ENCODE data around the gene ZCCHC4. TPM values are rescaled to one million over a fixed set of nuclear protein-coding genes. Genes with fewer than 3 reads are reported as not detected.

ZCCHC4 gene
- total RNA-seq, 1 donor from 2014 or later, result 7.0 TPM

DNA sequence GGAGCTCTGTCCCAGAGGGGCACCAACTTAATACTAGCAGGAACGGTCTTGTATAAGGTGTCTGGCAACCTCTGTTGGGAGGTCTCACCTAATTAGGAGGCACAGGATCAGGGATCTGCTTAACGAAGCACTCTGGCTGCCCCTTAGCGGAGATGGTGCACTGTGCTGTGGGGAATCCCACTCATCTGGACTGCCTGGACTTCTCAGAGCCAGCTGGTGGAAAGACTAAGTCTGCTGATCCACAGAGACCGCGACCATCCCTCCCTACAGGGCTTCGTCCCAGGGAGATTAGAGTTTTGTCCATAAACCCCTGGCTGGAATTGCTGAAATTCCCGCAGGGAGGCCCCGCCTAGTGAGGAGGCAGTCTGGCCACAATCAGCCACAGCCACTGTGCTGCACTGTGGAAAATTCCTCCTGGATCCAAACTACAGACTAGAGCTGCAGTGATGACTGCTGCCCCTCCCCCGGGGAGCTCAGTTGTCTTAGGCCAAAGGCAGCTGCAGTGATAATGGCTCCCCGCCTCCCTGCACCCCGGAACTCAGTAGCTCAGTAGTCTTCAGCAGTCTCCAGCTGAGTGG is 22.0 kb upstream of the ZCCHC4 start:
- no peak for TF ChIP-seq CTCF (IDR thresholded peaks at IDR 0.05; ENCODE audit: insufficient read depth, low read length, poor library complexity, severe bottlenecking)

DNA sequence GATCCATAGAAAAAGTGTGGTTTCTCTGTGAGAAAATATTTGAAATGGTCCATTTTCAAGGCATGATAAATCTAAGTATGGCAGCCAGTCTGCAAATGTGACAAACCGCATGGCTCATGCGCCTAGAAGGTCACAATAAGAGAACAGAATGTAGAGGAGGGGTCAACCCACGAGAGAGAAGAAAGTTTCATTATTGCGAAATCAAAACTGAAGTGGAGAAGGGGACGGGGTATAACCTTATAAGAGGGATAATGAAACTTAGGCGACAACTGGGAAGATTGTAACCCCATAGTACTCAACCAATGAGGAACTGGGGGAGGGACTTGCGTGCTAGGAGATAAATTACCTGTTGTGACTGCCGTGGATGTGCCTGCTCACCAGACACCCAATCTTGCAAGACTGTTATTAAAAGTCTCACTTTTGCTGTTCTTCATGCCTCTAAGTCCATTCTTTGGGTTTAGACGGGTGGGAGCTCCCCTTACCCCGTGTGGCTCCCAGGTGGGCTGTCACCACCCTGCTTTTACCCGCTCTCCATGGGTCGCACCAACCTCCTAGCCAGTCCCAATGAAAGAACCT is 21.3 kb upstream of the ZCCHC4 start:
- no peaks in the 10 kb centered on the region for H3K27me3 ChIP-seq (ENCODE audit: control insufficient read depth, insufficient read depth, low read length)
- no peak overlapping the region for H3K4me3 ChIP-seq (ENCODE audit: low read depth, low read length)
- TF ChIP-seq CTCF (IDR thresholded peaks at IDR 0.05; ENCODE audit: insufficient read depth, low read length, poor library complexity, severe bottlenecking), result no peak
- H3K36me3 ChIP-seq (ENCODE audit: control insufficient read depth, insufficient read depth, low read length), result no peaks in the 10 kb centered on the region
- DNase-seq (ENCODE audit: low read depth), result no peak

More for the DNA sequence above, 22.0 kb upstream of the ZCCHC4 start:
- H3K36me3 ChIP-seq (ENCODE audit: control insufficient read depth, insufficient read depth, low read length), result no peaks in the 10 kb centered on the region
- no peak for DNase-seq (ENCODE audit: low read depth)
- no peaks in the 10 kb centered on the region for H3K27me3 ChIP-seq (ENCODE audit: control insufficient read depth, insufficient read depth, low read length)
- no peak overlapping the region for H3K4me3 ChIP-seq (ENCODE audit: low read depth, low read length)

DNA sequence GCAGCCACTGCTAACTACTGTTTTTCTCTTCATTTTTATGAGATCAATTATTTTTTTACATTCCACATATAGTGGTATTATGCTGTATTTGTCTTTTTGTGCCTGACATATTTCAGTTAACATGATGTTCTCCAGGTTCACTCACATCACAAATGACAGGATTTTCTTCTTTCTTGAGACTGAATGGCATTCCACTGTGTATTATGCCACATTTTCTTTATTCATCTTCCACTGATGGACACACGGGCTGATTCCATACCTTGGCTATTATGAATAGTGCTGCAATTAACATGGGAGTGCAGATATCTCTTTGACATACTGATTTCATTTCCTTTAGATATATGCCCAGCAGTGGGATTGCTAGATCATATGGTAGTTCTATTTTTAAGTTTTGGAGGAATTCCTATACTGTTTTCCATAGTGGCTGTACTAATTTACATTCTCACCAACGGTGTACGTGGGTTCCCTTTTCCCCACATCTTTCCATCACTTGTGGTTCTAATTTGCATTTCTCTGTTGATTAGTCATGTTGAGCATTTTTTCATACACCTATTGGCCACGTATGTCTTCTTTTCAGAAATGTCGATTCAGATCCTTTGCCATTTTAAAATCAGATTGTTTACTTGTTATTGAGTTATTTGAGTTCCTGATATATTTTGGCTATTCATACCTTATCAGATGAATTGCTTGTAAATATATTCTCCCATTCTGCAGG is 14.9 kb upstream of the ZCCHC4 start:
- Histone ChIP-seq H3K4me3 (ENCODE audit: low read depth, low read length) (no peak overlapping the region), H3K36me3 (ENCODE audit: control insufficient read depth, insufficient read depth, low read length) (no peaks in the 10 kb centered on the region), H3K27me3 (ENCODE audit: control insufficient read depth, insufficient read depth, low read length) (peaks cover 2% of the 10 kb centered on the region)
- no peak for DNase-seq (ENCODE audit: low read depth)
- TF ChIP-seq CTCF (IDR thresholded peaks at IDR 0.05; ENCODE audit: insufficient read depth, low read length, poor library complexity, severe bottlenecking), result no peak

GRCh38 chr4:25299476-25300203 is 12.9 kb upstream of the ZCCHC4 start:
- H3K27me3 ChIP-seq (ENCODE audit: control insufficient read depth, insufficient read depth, low read length), result peaks cover 2% of the 10 kb centered on the region
- TF ChIP-seq CTCF (IDR thresholded peaks at IDR 0.05; ENCODE audit: insufficient read depth, low read length, poor library complexity, severe bottlenecking), result no peak
- no peak for DNase-seq (ENCODE audit: low read depth)
- no peak overlapping the region for H3K4me3 ChIP-seq (ENCODE audit: low read depth, low read length)
- H3K36me3 ChIP-seq (ENCODE audit: control insufficient read depth, insufficient read depth, low read length), result no peaks in the 10 kb centered on the region

GRCh38 chr4:25301471-25301870 is 11.1 kb upstream of the ZCCHC4 start:
- peaks cover 2% of the 10 kb centered on the region for H3K27me3 ChIP-seq (ENCODE audit: control insufficient read depth, insufficient read depth, low read length)
- no peak for DNase-seq (ENCODE audit: low read depth)
- no peak overlapping the region for H3K4me3 ChIP-seq (ENCODE audit: low read depth, low read length)
- H3K36me3 ChIP-seq (ENCODE audit: control insufficient read depth, insufficient read depth, low read length), result no peaks in the 10 kb centered on the region
- no peak for TF ChIP-seq CTCF (IDR thresholded peaks at IDR 0.05; ENCODE audit: insufficient read depth, low read length, poor library complexity, severe bottlenecking)

All from kidney epithelial cell (primary cell).